Aorta (tissue), 5 donors: ENCODE data around the gene ILKAP. TPM values are rescaled to one million over a fixed set of nuclear protein-coding genes. Genes with fewer than 3 reads are reported as not detected.

ENCODE experiments used
- ATAC-seq: fragments of 200-7000 bp; cut with Tn5 transposase; one replicate; pipeline ENCODE4 v1.9.1; 2022; ENCODE audit warnings: moderate library complexity; ENCODE audit not compliant: low FRiP score
- DNase-seq, 2 donors: peaks; one replicate each; pipeline ENCODE4 v3.0.0-alpha.2; 2020
- H3K27ac ChIP-seq, 2 donors: one replicate each; pipeline ENCODE4 v1.5.1; 2013; ENCODE audit warnings: low read length in 2 of 2, mild to moderate bottlenecking in 2 of 2, moderate library complexity in 2 of 2, control low read depth in 1 of 2, inconsistent platforms in 1 of 2, low read depth in 1 of 2
- H3K27me3 ChIP-seq, 2 donors: one replicate each; pipeline ENCODE4 v1.6.1; 2013; ENCODE audit warnings: control low read depth in 1 of 2, low read length in 1 of 2, mild to moderate bottlenecking in 1 of 2, moderate library complexity in 1 of 2; ENCODE audit not compliant: insufficient read depth in 2 of 2, control insufficient read depth in 1 of 2
- H3K36me3 ChIP-seq, 2 donors: one replicate each; pipeline ENCODE4 v1.6.1; 2013; ENCODE audit warnings: control low read depth in 1 of 2, low read length in 1 of 2, mild to moderate bottlenecking in 1 of 2; ENCODE audit not compliant: insufficient read depth in 2 of 2, control insufficient read depth in 1 of 2
- H3K4me1 ChIP-seq, 2 donors: one replicate each; pipeline ENCODE4 v1.6.1; 2013; ENCODE audit warnings: low read length in 2 of 2, control low read depth in 1 of 2, mild to moderate bottlenecking in 1 of 2, moderate library complexity in 1 of 2; ENCODE audit not compliant: insufficient read depth in 2 of 2, control insufficient read depth in 1 of 2
- H3K4me3 ChIP-seq, 2 donors: one replicate each; pipeline ENCODE4 v1.5.1; 2013; ENCODE audit warnings: low read length in 2 of 2, control low read depth in 1 of 2, mild to moderate bottlenecking in 1 of 2
- H3K9me3 ChIP-seq: one replicate; pipeline ENCODE4 v1.6.1; 2013; ENCODE audit warnings: mild to moderate bottlenecking, low read length; ENCODE audit not compliant: control insufficient read depth
- WGBS, 2 donors: extraction: QIAGEN DNeasy Blood & Tissue Kit; methylation state at CpG; one replicate each; pipeline ENCODE4 v1.1.7; 2013; 5-methylcytosine and 5-hydroxymethylcytosine counted together
- intact Hi-C, 2 donors: fragments of 100-400 bp; cut with DNase I; formaldehyde crosslinking; loops; one replicate each; pipeline versions ENCODE4 v1.14.2 to v1.15.0; 2022
- polyA plus RNA-seq, 2 donors: library from polyadenylated mRNA; stranded (reverse); fragments of 200-250 nt; gene quantifications; one replicate each; pipeline ENCODE4 v1.2.3, GENCODE V29; 2013
- total RNA-seq, 2 donors: library from RNA; stranded (reverse); fragmentation: NEBNext Ultra II Directional; extraction: Animal tissue kit (Norgen Biotek cat#: 25700); gene quantifications; one replicate each; pipeline ENCODE4 v1.2.1, GENCODE V29; 2021
- donor health status: healthy with polysubstance abuse.
- donor health status: Bipolar disorder and iron deficiency.
- donor health status: DM: no; HTN: no; CAD: no.
- donor health status: DM: no; HTN: no; CAD: no.
- donor health status: DM: yes; HTN: yes; CAD: no.

The ILKAP gene
- total and polyA plus RNA-seq, 4 donors = 19.4 to 149 (median 49.6) TPM

DNA sequence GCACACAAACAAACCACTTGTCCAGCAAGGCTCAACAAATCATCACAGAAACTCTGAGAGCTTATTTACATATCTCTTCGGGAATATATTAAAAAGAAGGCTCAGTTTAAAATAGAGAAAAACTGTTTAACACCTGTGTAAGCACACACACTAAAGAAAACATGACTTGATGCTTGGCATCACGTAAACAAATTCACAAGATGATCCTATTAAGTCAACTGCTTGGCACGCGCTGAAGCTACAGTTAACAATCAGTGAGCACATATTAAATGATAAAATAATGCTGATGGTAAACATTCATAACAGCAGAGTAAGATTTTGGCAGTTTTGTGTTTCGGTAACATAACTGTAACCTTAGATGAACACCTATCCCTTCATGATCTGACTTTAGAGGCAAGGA, 40.7 kb upstream of the ILKAP start:
- WGBS, 2 donors = 90 to 91% methylated on average over 5 of the region's 5 CpGs

DNA sequence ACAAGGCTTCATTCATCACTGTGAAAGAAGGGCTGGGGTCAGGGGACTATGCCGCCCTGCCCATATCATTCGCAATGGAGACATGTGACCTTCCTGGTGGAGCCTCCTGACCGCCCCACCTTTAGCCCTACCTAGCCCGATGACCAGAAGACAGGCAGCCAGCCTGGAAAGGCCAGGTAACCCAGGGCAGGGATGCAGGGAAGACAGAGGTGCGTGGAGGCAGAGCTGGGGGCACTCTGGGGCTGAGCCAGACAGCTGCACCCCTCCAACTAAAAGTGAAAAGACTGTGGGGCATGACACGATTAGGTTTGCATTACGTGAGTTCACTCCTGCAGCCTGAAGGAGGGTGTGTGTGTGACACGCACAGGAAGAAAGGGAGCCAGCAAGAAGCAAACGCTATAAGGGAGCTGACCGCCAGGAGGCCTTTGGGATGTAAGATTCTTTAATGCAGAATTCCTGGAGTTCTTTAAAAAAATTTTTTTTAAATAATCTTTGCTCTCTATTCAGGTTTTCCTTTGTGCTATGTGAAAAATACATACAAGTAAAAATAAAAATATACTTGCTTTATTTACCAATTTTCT, 40.1 kb upstream of the ILKAP start:
- Histone ChIP-seq H3K27me3 (no peaks in the 10 kb centered on the region), H3K4me3 (no peak overlapping the region), H3K4me1 (no peaks in the 10 kb centered on the region), H3K9me3 (no peaks in the 10 kb centered on the region), H3K27ac (peak overlapping the region in 1 of 2 donors; percentile 66), H3K36me3 (peaks cover 0 to 6% of the 10 kb centered on the region in 2 donors)
- intact Hi-C loops = no loop called here
- no peak for DNase-seq
- no peak for ATAC-seq
- 83 to 84% methylated on average over 10 of the region's 10 CpGs for WGBS, 2 donors

More for the DNA sequence above, 40.7 kb upstream of the ILKAP start:
- no peak for DNase-seq
- no peak for ATAC-seq
- H3K27ac ChIP-seq = no peak overlapping the region
- peaks cover 0 to 6% of the 10 kb centered on the region in 2 donors for H3K36me3 ChIP-seq
- H3K27me3 ChIP-seq = no peaks in the 10 kb centered on the region
- no peak overlapping the region for H3K4me3 ChIP-seq
- H3K4me1 ChIP-seq = no peaks in the 10 kb centered on the region
- intact Hi-C loops = no loop called here
- H3K9me3 ChIP-seq = no peaks in the 10 kb centered on the region

DNA sequence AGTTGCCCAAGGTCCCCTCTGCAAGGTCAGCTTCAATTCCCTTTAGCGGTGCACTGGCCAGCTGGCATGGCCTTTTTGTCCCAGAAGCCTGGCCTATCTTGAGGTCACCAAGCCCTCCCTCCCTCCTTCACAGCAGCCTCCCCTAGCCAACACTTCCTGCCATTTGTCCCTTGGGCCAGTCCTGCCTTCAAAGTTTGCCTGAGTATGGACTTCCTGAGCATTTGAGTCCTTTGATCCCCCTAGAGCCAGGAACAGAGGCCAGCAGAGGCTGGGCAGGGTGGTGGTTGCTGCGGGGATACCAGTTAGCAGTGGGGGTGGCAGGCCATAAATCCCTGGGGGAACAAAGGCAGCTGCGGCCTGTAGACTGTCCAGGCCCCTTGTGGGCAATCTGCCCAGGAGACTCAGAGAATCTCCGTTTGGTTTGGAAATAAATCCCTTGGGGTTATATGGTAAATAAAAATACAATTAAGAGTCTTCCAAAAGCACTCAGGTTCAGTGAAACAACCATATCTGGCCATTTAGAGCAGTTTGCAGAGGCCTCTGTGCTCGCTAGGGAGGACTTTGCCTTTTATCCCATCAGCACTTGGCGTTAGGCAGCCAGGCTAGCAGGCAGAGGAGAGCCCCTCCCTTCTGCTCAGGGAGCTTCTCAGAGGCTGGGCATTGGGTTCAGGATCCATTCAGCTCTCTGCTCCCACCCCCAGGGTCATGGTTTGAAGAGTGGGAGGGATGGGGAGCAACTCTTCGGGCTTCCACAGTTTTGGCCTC, 39.4 kb upstream of the ILKAP start:
- Histone ChIP-seq H3K27me3 (no peaks in the 10 kb centered on the region), H3K36me3 (peaks cover 0 to 4% of the 10 kb centered on the region in 2 donors), H3K4me3 (no peak overlapping the region), H3K4me1 (no peaks in the 10 kb centered on the region), H3K9me3 (no peaks in the 10 kb centered on the region), H3K27ac (peak overlapping the region in 1 of 2 donors; percentile 66)
- ATAC-seq = peak; percentile 37
- intact Hi-C loops = no loop called here
- 18 to 22% methylated on average over 7 of the region's 7 CpGs for WGBS, 2 donors
- DNase-seq = no peak

DNA sequence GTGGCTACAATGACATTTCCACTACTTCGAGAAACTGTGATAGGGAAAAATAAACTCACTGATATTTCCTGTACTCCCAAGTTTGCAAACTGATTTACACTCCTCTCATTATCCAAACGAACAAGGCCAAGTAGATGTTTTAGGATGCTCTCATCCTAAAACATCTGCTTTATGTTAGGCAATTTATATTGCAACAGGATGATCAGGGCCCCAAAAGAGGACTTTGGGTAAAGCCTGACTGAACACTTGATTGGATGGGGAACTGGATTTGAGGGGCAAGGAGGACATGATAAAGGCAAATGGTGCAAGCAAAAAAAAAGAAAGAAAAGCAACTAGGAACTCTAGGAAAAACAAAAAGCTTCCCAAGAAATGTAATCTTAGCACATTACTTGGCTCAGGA, 38.5 kb upstream of the ILKAP start:
- Histone ChIP-seq H3K27me3 (no peaks in the 10 kb centered on the region), H3K4me3 (no peak overlapping the region), H3K36me3 (peaks cover 0 to under 1% of the 10 kb centered on the region in 2 donors), H3K4me1 (no peaks in the 10 kb centered on the region), H3K27ac (no peak overlapping the region), H3K9me3 (no peaks in the 10 kb centered on the region)
- 68 to 69% methylated on average over 2 of the region's 2 CpGs for WGBS, 2 donors
- ATAC-seq (no peak), DNase-seq (no peak)
- intact Hi-C loops = no loop called here

DNA sequence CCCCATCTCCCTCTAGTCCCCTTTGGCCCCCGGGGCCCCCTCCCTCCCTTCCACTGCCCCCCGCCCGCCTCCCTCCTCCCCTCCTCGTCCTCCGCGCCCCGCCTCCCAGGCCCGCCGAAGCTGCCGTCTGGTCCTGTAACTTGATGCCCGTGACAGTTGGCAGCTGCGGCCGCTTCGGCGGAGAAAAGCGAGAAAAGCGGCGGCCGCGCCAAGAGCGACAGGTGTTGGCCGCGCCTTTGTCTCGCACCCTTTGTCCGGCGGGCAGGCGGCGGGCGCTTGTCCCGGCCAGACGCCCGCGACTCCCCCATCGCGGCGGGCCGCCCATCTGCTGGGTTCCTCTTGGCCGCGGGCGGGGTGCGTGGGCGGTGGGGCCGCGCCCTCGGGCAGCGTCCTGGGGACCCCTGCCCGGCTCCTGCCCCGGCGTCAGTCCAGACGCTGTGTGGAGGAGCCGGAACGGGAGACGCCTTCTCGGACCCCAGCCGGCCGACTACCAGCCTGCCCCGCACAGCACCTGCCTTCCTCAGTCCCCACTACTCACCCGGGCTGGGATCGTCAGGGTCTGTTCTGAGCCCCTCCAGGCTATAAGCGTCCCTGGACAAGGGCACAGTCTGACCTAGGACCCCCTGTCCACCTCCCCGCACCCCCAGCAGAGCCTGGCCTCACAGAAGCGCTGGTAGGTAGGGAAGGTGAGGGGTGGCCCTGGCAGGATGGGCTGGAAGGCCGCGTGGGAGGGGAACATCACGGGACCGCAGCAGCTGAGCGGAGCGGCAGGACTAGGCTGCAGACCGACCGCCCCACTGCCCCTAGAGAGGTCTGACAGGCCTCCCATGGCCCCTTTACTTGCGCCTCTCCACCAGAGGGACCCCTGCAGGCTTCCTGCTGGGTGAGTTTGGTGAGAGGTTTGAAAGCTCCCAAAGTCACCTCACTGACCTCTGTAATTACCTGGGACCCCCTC, 37.5 kb upstream of the ILKAP start:
- H3K4me1 ChIP-seq = no peaks in the 10 kb centered on the region
- DNase-seq (peak; percentile 54 to 87), ATAC-seq (no peak)
- H3K27ac ChIP-seq = peak overlapping the region in 1 of 2 donors; percentile 49
- 20 to 50% methylated on average over 27 to 71 of the region's 71 CpGs for WGBS, 2 donors
- H3K9me3 ChIP-seq = no peaks in the 10 kb centered on the region
- intact Hi-C loops = no loop called here
- H3K36me3 ChIP-seq = no peaks in the 10 kb centered on the region
- no peak overlapping the region for H3K4me3 ChIP-seq
- H3K27me3 ChIP-seq = no peaks in the 10 kb centered on the region

DNA sequence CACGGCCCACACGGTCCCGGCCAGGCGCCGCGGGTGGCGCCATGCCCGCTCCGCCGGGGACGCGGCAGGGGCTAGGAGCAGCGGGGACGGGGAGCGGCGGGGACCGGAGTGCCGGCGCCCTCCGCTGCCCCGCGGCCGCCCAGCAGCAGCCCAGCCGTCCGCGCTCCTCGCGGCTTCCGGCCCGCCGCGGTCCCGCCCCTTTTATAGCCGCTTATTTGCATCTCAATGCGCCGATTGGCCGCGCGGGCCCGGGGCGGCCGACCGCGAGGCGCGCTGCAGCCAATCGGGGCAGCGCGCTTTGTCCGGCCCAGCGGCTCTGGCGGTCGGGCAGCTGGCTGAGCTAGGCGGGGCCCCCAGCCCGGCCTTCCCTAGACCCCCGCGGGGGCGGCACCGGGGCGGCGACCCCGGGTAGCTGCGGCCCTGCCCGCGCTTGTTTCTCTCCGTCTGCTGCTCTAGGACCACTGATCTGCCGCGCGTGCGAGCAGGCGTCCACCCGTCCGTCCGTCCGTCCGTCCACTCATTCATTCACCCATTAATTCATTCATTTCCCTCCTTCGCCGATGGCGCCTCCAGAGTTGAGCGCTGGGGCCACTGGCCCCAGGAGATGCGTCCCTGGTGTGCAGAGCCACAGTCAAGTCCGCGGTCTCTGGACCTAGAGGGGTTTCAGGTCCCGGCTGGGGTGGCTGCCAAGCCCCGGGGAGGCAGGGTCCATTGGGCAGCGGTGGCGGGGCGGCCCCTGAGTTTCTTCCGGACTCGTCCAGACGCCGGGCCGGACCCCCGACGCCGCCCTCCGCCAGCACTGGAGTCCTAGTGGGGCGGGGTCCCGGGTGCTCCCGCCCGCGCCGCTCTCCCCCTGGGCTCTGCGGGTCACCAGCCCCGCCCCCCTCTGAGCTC, 36.6 kb upstream of the ILKAP start, which contains the start of gene HES6:
HES6 (minus strand) TSS at position 176 of the 894 bp plus-strand sequence; CDS start at position 43, 133 bp downstream.
- Histone ChIP-seq H3K27me3 (no peaks in the 10 kb centered on the region), H3K4me1 (no peaks in the 10 kb centered on the region), H3K9me3 (no peaks in the 10 kb centered on the region), H3K27ac (no peak within 1 kb of the TSS), H3K36me3 (no peaks in the 10 kb centered on the region), H3K4me3 (peak within 1 kb of the TSS; percentile 50 to 56)
- ATAC-seq (peak; percentile 90), DNase-seq (peak; percentile 93 to 97)
- WGBS, 2 donors = 1% methylated on average over 78 to 105 of the region's 105 CpGs
- intact Hi-C loops = no loop called here

DNA sequence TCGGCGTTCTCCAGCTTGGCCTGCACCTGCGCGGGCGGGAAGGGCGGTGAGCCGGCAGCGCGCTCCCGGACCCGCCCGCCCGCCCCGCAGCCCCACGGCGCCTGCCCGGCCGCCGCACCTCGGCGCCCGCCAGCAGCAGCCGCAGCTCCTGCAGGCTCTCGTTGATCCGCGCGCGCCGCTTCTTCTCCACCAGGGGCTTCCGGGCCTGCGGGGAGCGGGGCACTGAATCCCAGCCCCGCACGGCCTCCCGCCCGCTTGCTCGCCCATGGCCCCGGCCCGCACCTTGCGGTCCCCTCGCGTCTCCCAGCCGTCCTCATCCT, 36.0 kb upstream of the ILKAP start:
- WGBS, 2 donors = 1% methylated on average over 17 to 43 of the region's 43 CpGs
- H3K4me3 ChIP-seq = peak overlapping the region; percentile 50 to 56
- ATAC-seq (no peak), DNase-seq (peak in 1 of 2 donors; percentile 57)
- no peaks in the 10 kb centered on the region for H3K4me1 ChIP-seq
- intact Hi-C loops = no loop called here
- no peaks in the 10 kb centered on the region for H3K36me3 ChIP-seq
- no peak overlapping the region for H3K27ac ChIP-seq
- H3K27me3 ChIP-seq = no peaks in the 10 kb centered on the region
- no peaks in the 10 kb centered on the region for H3K9me3 ChIP-seq
